T-helper 2 cell treated with Interferon-gamma antibody and Interleukin-4, amounts not matched to agents 100 ng/mL and 5 ng/mL, for 36 hours (primary cell): Measurements from ENCODE around the gene OR5AS1. TPM values are rescaled to one million over a fixed set of nuclear protein-coding genes. Genes with fewer than 3 reads are reported as not detected.
"Not testable (repeated sequence)": the region's sequence is repeated elsewhere in the genome, so short reads cannot be mapped to it uniquely, and the experiment has no call there.

Source experiments
- intact Hi-C: fragments of 100-400 bp; cut with micrococcal nuclease; formaldehyde crosslinking; loops from one replicate; pipeline ENCODE4 v1.15.1; 2023
- total RNA-seq: library from RNA; stranded (reverse); gene quantifications from 2 replicates; pipeline ENCODE4 v1.2.3, GENCODE V29; 2022

The OR5AS1 gene
- total RNA-seq, result not detected in 2 replicates

GRCh38 chr11:56027354-56027753 is at the start of gene OR5AS1:
TSS of gene OR5AS1 (plus strand) at chr11:56027654. CDS start at chr11:56030419, 2,765 bp downstream.
- intact Hi-C loops, result no loop called here

DNA sequence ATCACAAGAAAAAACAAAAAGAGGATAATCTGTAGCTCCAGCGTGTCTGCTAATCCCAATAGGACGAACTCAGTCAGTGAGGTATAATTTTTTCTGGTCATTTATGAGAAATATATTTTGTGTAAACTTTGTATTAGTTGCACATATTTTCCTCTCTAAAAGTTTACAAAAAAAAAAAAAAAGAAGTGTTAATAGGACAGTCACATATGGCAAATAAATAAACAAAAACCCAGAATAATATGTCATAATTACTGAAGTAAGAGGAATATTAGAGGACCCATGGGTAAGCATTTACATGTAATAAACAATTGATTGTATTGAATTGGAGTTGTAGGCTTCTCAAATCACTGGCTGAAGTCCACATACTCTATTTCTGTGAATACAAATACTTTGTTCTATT is 32.9 kb upstream of the OR5AS1 start, which contains the start of gene OR5F1:
OR5F1 (minus strand) TSS at position 101 of the 400 bp plus-strand sequence; CDS start at position 101, 0 bp downstream.
- intact Hi-C loops, result no loop called here

- intact Hi-C loops, result no loop called here
Observed at GRCh38 chr11:56010716-56011115, 16.7 kb upstream of the OR5AS1 start.

DNA sequence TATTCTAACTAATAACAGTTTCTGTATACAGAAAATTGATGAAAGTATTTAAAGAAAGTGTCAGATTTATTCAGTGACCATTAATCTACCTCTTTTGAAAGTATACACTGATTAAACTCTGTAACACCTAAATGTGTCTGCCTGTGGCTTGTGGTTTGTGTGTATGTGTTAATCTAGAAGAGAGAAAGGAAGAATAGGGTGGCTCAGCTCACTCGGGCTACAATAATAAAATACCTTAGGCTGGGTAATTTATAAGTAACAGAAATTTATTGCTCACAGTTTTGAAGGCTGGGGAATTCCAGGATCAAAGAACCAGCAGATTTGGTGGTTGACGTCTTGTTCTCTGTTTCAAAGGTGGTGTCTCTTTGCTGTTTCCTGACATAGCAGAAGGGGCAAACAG is 13.6 kb upstream of the OR5AS1 start:
- intact Hi-C loops, result no loop called here

GRCh38 chr11:56045538-56045937 is 18.1 kb downstream of the OR5AS1 start:
- intact Hi-C loops, result no loop called here

DNA sequence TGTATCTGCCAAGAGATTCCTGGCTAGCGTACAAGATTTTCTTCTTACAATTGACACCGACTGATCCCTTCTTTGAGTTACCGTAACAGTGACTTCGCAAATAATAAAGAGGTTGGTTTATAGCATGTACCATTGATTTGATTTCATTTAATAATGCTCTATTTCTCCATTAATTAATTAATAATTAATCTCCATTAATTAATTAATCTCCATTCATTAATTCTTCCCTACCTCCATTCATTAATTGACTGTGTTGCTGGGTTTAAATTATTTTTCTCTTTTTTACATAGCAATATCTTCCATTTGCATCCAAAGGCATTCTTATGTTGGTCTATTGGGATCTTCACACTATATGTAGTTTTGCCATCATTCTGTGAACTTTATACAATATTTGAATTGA is 21.0 kb downstream of the OR5AS1 start:
- intact Hi-C loops, result no loop called here

DNA sequence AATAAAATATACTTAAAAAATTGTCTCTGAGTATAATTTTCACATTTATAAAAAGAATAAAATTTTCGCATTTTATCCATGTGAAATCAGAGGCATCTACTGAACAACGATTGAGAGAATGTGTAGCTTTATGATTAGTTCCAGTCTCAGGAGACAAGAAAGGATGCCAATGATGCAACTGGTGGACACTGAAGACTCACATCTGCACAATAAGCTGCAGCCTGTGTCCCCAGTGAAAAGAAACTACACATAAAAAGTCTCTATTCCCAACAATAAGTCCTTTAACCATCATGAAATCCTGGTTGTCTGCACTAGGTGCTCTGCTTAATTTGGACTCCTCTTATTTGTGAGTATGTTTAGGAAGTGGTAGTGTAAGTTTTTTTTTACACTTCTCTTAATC is 22.0 kb downstream of the OR5AS1 start:
- intact Hi-C loops, result no loop called here

DNA sequence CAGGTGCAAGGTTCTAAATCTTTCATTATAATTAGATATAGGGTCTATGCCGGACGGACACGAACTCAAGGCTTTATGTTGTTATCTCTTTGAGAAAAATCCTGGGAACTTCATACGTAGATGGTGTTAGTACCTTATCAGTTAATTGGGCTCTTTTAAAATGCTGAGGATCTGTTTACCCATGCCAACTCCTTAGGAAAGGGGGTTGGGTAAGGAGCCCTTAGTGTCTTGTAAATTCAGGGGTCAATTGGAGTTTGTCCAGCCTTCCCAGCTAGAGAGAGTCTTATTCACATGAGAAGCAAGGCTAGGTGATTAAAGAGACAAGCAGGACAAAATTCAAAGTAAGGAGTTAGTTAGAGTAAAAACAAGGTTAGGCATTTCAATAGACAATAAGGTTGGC is 28.9 kb downstream of the OR5AS1 start:
- intact Hi-C loops, result not testable (repeated sequence)

GRCh38 chr11:56057661-56058237 is 30.3 kb downstream of the OR5AS1 start:
- intact Hi-C loops, result not testable (repeated sequence)

DNA sequence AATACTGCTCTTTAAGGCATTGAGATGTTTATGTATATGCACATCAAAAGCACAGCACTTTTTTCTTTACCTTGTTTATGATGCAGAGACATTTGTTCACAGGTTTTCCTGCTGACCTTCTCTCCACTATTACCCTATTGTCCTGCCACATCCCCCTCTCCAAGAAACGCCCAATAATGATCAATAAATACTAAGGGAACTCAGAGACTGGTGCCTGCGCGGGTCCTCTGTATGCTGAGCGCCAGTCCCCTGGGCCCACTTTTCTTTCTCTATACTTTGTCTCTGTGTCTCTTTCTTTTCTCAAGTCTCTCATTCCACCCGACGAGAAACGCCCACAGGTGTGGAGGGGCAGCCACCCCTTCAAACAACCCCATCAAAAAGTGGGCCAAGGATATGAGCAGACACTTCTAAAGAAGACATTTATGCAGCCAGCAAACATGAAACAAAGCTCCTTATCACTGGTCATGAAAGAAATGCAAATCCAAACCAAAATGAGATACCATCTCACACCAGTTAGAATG is 30.9 kb downstream of the OR5AS1 start:
- intact Hi-C loops, result not testable (repeated sequence)

GRCh38 chr11:56066980-56067379 is 39.5 kb downstream of the OR5AS1 start:
- intact Hi-C loops, result no loop called here

Other genes with a start within 250 kb of the OR5AS1 start
- not detected in 2 replicates for gene OR5D14, start 232.1 kb upstream of the OR5AS1 start, total RNA-seq
- gene OR5L1, start 216.3 kb upstream of the OR5AS1 start, total RNA-seq, result not detected in 2 replicates
- not detected in 2 replicates for gene OR5D18, start 208.0 kb upstream of the OR5AS1 start, total RNA-seq
- gene OR5L2, start 200.4 kb upstream of the OR5AS1 start, total RNA-seq, result not detected in 2 replicates
- gene OR5D16, start 188.9 kb upstream of the OR5AS1 start, total RNA-seq, result not detected in 2 replicates
- not detected in 2 replicates for gene TRIM51, start 144.4 kb upstream of the OR5AS1 start, total RNA-seq
- gene OR5W2, start 113.1 kb upstream of the OR5AS1 start, total RNA-seq, result not detected in 2 replicates
- gene OR5I1, start 91.3 kb upstream of the OR5AS1 start, total RNA-seq, result not detected in 2 replicates
- gene OR10AG1, start 57.7 kb upstream of the OR5AS1 start, total RNA-seq, result not detected in 2 replicates
- gene OR5F1, start 33.0 kb upstream of the OR5AS1 start, total RNA-seq, result not detected in 2 replicates
- gene OR8I2, start 65.7 kb downstream of the OR5AS1 start, total RNA-seq, result not detected in 2 replicates
- not detected in 2 replicates for gene OR8H2, start 76.0 kb downstream of the OR5AS1 start, total RNA-seq
- gene OR8H3, start 94.7 kb downstream of the OR5AS1 start, total RNA-seq, result not detected in 2 replicates
- not detected in 2 replicates for gene OR8J3, start 112.5 kb downstream of the OR5AS1 start, total RNA-seq
- gene OR8K5, start 132.7 kb downstream of the OR5AS1 start, total RNA-seq, result not detected in 2 replicates
- gene OR5J2, start 149.0 kb downstream of the OR5AS1 start, total RNA-seq, result not detected in 2 replicates
- not detected in 2 replicates for gene OR5T2, start 206.6 kb downstream of the OR5AS1 start, total RNA-seq
- gene OR5T3, start 224.6 kb downstream of the OR5AS1 start, total RNA-seq, result not detected in 2 replicates
- not detected in 2 replicates for gene OR5T1, start 246.5 kb downstream of the OR5AS1 start, total RNA-seq